GM21529 (cell line): ENCODE data around the gene RDH16.
"Not testable (repeated sequence)": the region's sequence is repeated elsewhere in the genome, so short reads cannot be mapped to it uniquely, and the experiment has no call there.

Source experiments
- ATAC-seq: cut with Tn5 transposase; IDR thresholded peaks from one replicate; pipeline ENCODE4 v1.9.1; 2021; ENCODE audit not compliant: unreplicated experiment

RDH16 gene

DNA sequence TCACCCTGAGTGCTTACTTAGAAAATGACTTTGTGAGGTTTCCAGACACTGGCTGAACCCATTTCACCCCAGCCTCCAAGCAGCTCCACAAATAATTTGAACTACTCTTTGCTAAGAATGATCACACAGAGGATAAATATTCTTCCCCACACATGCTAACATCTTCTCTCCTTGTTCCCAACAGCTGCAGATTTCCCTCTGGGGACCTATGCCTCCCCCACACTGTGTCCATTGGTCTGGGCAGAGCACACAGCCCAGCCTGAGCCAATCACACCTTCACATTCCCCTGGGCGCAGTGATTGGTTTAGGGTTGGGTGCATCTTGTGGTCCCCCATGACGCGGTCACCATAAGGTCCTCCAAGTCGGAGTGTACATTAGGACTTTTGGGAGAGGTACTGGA lies 30.1 kb downstream of the RDH16 start:
- ATAC-seq: no peak

DNA sequence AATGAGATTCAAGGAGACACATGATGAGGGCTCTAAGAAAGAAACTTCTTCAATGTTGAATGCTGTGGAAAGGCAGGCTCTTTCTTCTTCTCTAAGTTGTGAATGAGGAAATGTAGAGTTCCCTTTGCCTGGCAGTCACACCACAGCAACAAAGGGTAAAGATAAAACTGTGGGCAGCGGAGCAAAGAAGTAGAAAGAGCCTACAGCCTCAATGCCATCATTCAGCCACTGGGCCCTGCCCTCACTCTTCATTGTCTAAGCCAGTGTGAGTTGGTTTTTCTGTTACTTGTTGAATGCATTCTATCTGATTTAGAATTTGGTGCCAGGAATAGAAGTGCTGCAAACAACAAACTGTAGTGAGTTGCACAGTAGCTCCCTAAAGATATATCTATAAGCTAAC lies 35.4 kb downstream of the RDH16 start:
- no peak for ATAC-seq

DNA sequence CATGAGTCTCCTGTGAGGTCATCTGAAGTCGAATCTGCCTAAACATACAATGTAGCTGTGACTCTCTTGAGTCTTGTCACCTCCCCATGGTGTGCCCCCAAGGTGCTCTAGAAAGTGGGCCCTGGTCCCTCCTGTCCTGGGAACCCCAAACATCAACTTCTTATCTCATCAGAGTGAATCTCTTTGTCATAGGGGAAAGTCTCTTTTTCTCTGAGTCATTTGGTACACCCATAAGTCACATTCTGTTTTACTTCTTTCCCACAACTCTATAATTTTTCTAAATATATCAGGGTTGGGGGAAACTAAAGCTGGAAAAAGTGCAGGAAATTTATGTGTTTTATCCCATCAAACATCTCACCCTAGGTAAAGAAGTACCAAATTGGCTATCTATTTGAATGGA lies 36.1 kb downstream of the RDH16 start:
- no peak for ATAC-seq

DNA sequence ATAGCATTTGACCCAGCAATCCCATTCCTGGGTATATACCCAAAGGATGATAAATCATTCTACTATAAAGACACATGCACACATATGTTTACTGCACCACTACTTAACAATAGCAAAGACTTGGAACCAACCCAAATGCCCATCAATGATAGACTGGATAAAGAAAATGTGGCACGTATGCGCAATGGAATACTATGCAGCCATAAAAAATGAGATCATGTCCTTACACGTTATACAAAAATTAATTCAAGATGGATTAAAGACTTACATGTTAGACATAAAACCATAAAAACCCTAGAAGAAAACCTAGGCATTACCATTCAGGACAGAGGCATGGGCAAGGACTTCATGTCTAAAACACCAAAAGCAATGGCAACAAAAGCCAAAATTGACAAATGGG lies 39.3 kb downstream of the RDH16 start:
- ATAC-seq: not testable (repeated sequence)

DNA sequence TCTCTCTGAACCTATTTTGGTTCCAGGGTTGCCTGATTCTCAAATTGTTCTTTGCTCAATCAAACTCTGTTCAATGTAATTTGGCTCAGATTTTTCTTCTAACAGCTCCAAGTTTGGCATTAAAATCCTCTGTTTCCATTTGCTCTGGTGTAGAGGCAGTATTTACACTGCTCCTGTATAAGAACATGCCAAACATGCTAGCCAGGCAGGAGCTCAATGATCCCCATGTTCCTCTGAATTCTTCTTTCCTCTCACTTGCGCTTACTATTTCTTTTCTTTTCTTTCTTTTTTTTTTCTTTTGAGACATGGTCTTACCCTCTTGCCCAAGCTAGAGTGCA lies 40.4 kb downstream of the RDH16 start:
- no peak for ATAC-seq

DNA sequence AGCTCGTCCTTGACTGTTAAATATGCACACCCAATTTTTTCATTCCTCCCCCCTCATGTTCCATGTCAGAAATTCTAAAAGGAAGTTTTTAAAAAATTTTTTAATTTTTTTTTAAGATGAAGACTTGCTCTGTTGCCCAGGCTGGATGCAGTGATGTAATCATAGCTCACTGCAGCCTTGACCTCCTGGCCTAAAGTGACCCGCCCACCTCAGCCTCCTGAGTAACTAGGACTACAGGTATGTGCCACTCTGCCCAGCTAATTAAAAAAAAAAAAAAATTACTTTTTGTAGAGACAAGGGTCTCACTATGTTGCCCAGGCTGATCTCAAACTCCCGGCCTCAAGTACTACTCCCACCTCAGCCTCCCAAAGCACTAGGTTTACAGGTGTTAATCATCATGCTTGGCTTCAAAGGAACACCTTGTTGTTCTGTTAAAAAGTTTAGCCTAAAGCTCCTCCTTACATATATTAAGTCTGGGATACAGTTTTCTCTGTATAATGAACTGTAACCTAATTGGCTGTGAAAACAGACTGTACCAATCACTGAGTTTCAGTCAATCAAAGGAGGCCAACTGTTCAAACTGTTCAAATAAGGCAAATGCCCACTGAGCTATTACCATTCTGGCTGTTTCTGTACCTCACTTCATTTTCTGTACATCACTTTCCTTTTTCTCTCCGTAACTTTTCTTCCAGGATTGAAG lies 41.0 kb downstream of the RDH16 start:
- ATAC-seq: no peak

DNA sequence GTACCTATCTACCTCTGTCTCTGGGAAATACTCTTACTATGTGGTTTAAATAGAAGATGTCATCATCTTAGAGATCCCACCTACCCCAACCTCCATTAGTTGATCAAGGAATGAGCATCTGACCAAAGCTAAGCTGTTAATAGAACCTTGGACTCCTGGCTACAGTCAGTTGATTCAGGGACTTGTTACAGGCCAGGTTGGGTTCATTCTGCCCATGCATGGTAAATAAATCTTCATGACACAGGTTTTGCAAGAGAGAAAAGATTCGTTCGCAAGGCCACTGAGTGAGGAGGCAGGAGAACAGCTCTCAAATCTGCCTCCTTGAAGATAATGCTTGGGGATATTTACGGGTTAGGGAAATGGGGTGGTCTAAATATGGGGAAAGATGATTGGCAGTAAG lies 42.7 kb downstream of the RDH16 start:
- ATAC-seq: no peak

DNA sequence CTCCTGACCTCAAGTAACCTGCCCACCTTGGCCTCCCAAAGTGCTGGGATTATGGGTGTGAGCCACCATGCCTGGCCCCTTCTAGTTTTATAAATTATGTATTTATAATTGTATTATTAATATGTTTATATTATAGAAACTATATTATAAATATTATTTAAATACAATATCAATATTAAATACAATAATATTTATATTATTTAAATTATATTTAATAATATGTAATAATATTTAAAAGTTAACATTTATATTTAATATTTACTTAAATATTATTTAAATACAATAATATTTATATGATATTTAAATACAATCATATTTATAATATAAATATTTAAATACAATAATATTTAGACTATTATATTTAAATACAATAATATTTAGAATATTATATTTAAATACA lies 43.2 kb downstream of the RDH16 start:
- no peak for ATAC-seq

DNA sequence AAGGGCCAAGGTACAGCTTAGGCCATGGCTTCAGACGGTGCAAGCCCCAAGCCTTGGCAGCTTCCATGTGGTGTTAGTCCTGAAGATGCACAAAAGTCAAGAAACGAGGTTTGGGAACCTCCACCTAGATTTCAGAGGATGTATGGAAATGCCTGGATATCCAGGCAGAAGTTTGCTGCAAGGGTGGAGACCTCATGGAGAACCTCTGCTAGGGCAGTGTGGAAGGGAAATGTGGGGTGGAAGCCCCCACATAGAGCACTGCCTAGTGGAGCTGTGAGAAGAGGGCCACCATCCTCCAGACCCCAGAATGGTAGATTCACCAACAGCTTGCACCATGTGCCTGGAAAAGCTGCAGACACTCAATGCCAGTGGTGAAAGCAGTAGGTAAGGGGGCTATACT lies 48.0 kb downstream of the RDH16 start:
- not testable (repeated sequence) for ATAC-seq

DNA sequence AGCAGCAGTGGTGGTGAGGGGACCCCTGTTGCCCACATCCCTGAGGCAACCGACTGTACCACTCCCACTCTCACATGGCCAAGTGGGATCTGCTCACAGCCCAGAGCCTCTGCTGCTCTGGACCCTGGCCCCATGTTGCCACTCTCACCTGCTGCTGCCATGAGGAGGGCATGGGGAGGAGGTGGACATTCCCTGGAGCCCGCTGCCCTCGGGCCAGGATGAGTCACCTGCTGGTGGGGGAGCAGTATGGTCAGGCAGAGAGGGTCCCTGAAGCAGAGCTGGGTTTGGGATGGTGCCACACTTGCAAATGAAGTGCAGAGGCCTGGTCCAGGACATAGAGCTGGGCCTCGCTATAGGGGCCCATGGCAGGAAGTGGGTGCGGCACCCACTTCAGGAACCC lies 49.3 kb downstream of the RDH16 start:
- no peak for ATAC-seq

DNA sequence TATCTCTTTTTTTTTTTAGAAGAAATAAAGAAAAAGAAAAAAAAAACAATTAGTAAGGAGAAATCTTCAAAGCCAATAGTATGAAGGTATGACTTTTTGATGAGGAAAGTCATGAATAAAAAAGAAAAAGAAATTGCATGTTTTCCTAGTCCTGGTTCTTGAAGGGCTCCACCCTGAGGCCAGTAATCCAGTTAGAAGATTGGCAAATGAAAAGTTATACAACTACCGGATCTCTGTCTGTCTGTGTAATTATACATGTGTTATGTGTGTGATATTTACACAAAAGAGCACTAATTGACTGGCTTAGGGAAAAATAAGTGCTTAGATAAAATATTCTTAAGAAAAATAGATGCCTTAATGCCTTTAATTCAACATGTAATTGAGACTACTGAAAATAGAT lies 51.6 kb downstream of the RDH16 start:
- ATAC-seq: no peak

DNA sequence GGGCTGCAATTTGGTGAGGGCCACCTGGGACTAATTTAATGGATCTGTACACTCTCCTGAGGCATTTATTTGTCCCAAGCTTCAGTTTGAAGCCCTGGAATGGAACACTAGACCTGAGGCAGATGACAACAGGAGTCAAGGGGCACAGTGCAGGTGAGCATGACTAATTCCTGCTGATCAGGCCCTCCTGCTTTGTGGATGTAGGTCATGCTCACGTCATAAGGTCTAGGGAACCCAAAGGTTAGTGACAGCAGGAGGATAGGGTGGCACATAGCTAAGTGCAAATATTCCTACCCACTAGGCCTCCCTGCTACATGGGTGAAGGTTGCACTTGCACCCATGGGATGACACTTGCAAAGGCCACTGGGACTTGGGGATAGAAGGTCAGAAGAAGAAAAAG lies 54.0 kb downstream of the RDH16 start:
- no peak for ATAC-seq
